BE2C (cell line): ENCODE data around the gene TAGAP.
"Not testable (repeated sequence)": the region's sequence is repeated elsewhere in the genome, so short reads cannot be mapped to it uniquely, and the experiment has no call there.

Source experiments
- DNase-seq: peaks from one replicate; pipeline ENCODE4 v3.0.0-alpha.2; 2020
- H3K27me3 ChIP-seq: fragments of 250-450 bp; sonication (Bioruptor Pico); 2 replicates; pipeline ENCODE4 v1.5.1; 2020; ENCODE audit warnings: mild to moderate bottlenecking
- H3K36me3 ChIP-seq: fragments of 250-450 bp; sonication (Bioruptor Pico); 2 replicates; pipeline ENCODE4 v1.5.1; 2020; ENCODE audit warnings: mild to moderate bottlenecking
- H3K4me1 ChIP-seq: fragments of 250-450 bp; sonication (Bioruptor Pico); 2 replicates; pipeline ENCODE4 v1.5.1; 2020
- H3K4me3 ChIP-seq: 2 replicates; pipeline ENCODE4 v1.5.1; 2011; ENCODE audit warnings: low read depth, low read length
- H3K9me3 ChIP-seq: fragments of 250-450 bp; sonication (Bioruptor Pico); 2 replicates; pipeline ENCODE4 v1.5.1; 2020
- CTCF ChIP-seq: IDR thresholded peaks from 2 replicates; pipeline ENCODE4 v1.5.1; 2012; ENCODE audit warnings: mild to moderate bottlenecking, low read depth, low read length

The TAGAP gene

GRCh38 chr6:158996856-158997255 lies 47.9 kb downstream of the TAGAP start:
- no peaks in the 10 kb centered on the region for H3K9me3 ChIP-seq
- no peaks in the 10 kb centered on the region for H3K36me3 ChIP-seq
- no peak for TF ChIP-seq CTCF
- no peaks in the 10 kb centered on the region for H3K27me3 ChIP-seq
- no peak overlapping the region for H3K4me3 ChIP-seq
- H3K4me1 ChIP-seq = no peaks in the 10 kb centered on the region
- no peak for DNase-seq

GRCh38 chr6:158993639-158994038 lies 51.2 kb downstream of the TAGAP start:
- Histone ChIP-seq H3K36me3 (no peaks in the 10 kb centered on the region), H3K9me3 (no peaks in the 10 kb centered on the region), H3K4me3 (no peak overlapping the region), H3K4me1 (no peaks in the 10 kb centered on the region), H3K27me3 (no peaks in the 10 kb centered on the region)
- DNase-seq = no peak
- TF ChIP-seq CTCF = no peak

GRCh38 chr6:158991017-158991723 lies 53.6 kb downstream of the TAGAP start:
- H3K9me3 ChIP-seq = no peaks in the 10 kb centered on the region

GRCh38 chr6:158989711-158990110 lies 55.1 kb downstream of the TAGAP start:
- not testable (repeated sequence) for H3K4me1 ChIP-seq, H3K9me3 ChIP-seq, H3K4me3 ChIP-seq, DNase-seq, H3K36me3 ChIP-seq, H3K27me3 ChIP-seq

More at GRCh38 chr6:158991017-158991723, 53.6 kb downstream of the TAGAP start:
- Histone ChIP-seq H3K4me3 (no peak overlapping the region), H3K4me1 (no peaks in the 10 kb centered on the region), H3K27me3 (no peaks in the 10 kb centered on the region), H3K36me3 (no peaks in the 10 kb centered on the region)
- no peak for DNase-seq
- no peak for TF ChIP-seq CTCF

GRCh38 chr6:158988477-158988876 lies 56.3 kb downstream of the TAGAP start:
- no peak for DNase-seq
- no peak overlapping the region for H3K4me3 ChIP-seq
- TF ChIP-seq CTCF = no peak

GRCh38 chr6:158987657-158988056 lies 57.1 kb downstream of the TAGAP start:
- DNase-seq = no peak
- Histone ChIP-seq H3K27me3 (no peaks in the 10 kb centered on the region), H3K9me3 (no peaks in the 10 kb centered on the region), H3K36me3 (no peaks in the 10 kb centered on the region), H3K4me1 (no peaks in the 10 kb centered on the region), H3K4me3 (no peak overlapping the region)
- TF ChIP-seq CTCF = no peak

More at GRCh38 chr6:158988477-158988876, 56.3 kb downstream of the TAGAP start:
- Histone ChIP-seq H3K36me3 (no peaks in the 10 kb centered on the region), H3K27me3 (no peaks in the 10 kb centered on the region), H3K4me1 (no peaks in the 10 kb centered on the region), H3K9me3 (no peaks in the 10 kb centered on the region)
